T-helper 2 cell treated with Interferon-gamma antibody and Interleukin-4, amounts not matched to agents 5 μg/mL and 100 μg/mL, for 36 hours (primary cell): ENCODE results near the gene IL1R1.
"Not testable (repeated sequence)": the region's sequence is repeated elsewhere in the genome, so short reads cannot be mapped to it uniquely, and the experiment has no call there.

ENCODE experiments used
- DNase-seq: peaks from one replicate; pipeline ENCODE4 v3.0.0; 2021; ENCODE audit warnings: low spot score
- H3K27ac Mint-ChIP-seq: one replicate; pipeline ENCODE4 v1.8.0; 2021; ENCODE audit warnings: mild to moderate bottlenecking, mixed read lengths
- H3K27me3 Mint-ChIP-seq: one replicate; pipeline ENCODE4 v1.8.0; 2021; ENCODE audit warnings: low read depth, mixed read lengths
- H3K36me3 Mint-ChIP-seq: one replicate; pipeline ENCODE4 v1.8.0; 2021; ENCODE audit warnings: low read depth, mixed read lengths
- H3K4me1 Mint-ChIP-seq: one replicate; pipeline ENCODE4 v1.8.0; 2021; ENCODE audit warnings: low read depth, mixed read lengths
- H3K4me3 Mint-ChIP-seq: one replicate; pipeline ENCODE4 v1.8.0; 2022; ENCODE audit warnings: mild to moderate bottlenecking, moderate library complexity, mixed read lengths
- H3K9me3 Mint-ChIP-seq: one replicate; pipeline ENCODE4 v1.8.0; 2021; ENCODE audit warnings: mixed read lengths

The IL1R1 gene

GRCh38 chr2:102106133-102106556, 36.4 kb upstream of the IL1R1 start:
- no peak overlapping the region for H3K4me3 Mint-ChIP-seq
- no peaks in the 10 kb centered on the region for H3K36me3 Mint-ChIP-seq
- no peak for DNase-seq
- H3K27ac Mint-ChIP-seq = no peak overlapping the region
- H3K4me1 Mint-ChIP-seq = peaks cover 8% of the 10 kb centered on the region
- H3K27me3 Mint-ChIP-seq = peaks cover 54% of the 10 kb centered on the region
- peaks cover 4% of the 10 kb centered on the region for H3K9me3 Mint-ChIP-seq

GRCh38 chr2:102106813-102107740, 35.5 kb upstream of the IL1R1 start:
- not testable (repeated sequence) for DNase-seq, H3K36me3 Mint-ChIP-seq, H3K4me1 Mint-ChIP-seq, H3K9me3 Mint-ChIP-seq, H3K27ac Mint-ChIP-seq, H3K4me3 Mint-ChIP-seq
- peaks cover 52% of the 10 kb centered on the region for H3K27me3 Mint-ChIP-seq

GRCh38 chr2:102107741-102108070, 34.8 kb upstream of the IL1R1 start:
- Mint-ChIP-seq H3K9me3 (peaks cover 1% of the 10 kb centered on the region), H3K27me3 (peaks cover 49% of the 10 kb centered on the region), H3K27ac (no peak overlapping the region), H3K36me3 (no peaks in the 10 kb centered on the region), H3K4me3 (no peak overlapping the region), H3K4me1 (peaks cover 8% of the 10 kb centered on the region)
- no peak for DNase-seq

- H3K4me1 Mint-ChIP-seq = peaks cover 8% of the 10 kb centered on the region
- no peaks in the 10 kb centered on the region for H3K36me3 Mint-ChIP-seq
- H3K27ac Mint-ChIP-seq = no peak overlapping the region
- peaks cover 41% of the 10 kb centered on the region for H3K27me3 Mint-ChIP-seq
- no peak for DNase-seq
- no peak overlapping the region for H3K4me3 Mint-ChIP-seq
- H3K9me3 Mint-ChIP-seq = no peaks in the 10 kb centered on the region
These were observed 33.5 kb upstream of the IL1R1 start for GRCh38 chr2:102109016-102109415.

- Mint-ChIP-seq H3K4me3 (no peak overlapping the region), H3K27ac (no peak overlapping the region), H3K9me3 (no peaks in the 10 kb centered on the region), H3K4me1 (peaks cover 7% of the 10 kb centered on the region), H3K27me3 (peaks cover 39% of the 10 kb centered on the region), H3K36me3 (no peaks in the 10 kb centered on the region)
- no peak for DNase-seq
These were observed 32.4 kb upstream of the IL1R1 start for GRCh38 chr2:102110171-102110570.

GRCh38 chr2:102110596-102111334, 31.8 kb upstream of the IL1R1 start:
- peaks cover 40% of the 10 kb centered on the region for H3K27me3 Mint-ChIP-seq
- no peaks in the 10 kb centered on the region for H3K36me3 Mint-ChIP-seq
- no peak overlapping the region for H3K27ac Mint-ChIP-seq
- no peak for DNase-seq
- peaks cover 7% of the 10 kb centered on the region for H3K4me1 Mint-ChIP-seq
- no peaks in the 10 kb centered on the region for H3K9me3 Mint-ChIP-seq
- no peak overlapping the region for H3K4me3 Mint-ChIP-seq

- DNase-seq = no peak
- peaks cover 7% of the 10 kb centered on the region for H3K4me1 Mint-ChIP-seq
- no peaks in the 10 kb centered on the region for H3K36me3 Mint-ChIP-seq
- H3K27me3 Mint-ChIP-seq = peaks cover 44% of the 10 kb centered on the region
- no peak overlapping the region for H3K27ac Mint-ChIP-seq
- H3K4me3 Mint-ChIP-seq = no peak overlapping the region
- H3K9me3 Mint-ChIP-seq = no peaks in the 10 kb centered on the region
These were observed 30.7 kb upstream of the IL1R1 start for GRCh38 chr2:102111823-102112222.

- Mint-ChIP-seq H3K4me3 (no peak overlapping the region), H3K27ac (no peak overlapping the region), H3K27me3 (peaks cover 44% of the 10 kb centered on the region), H3K36me3 (no peaks in the 10 kb centered on the region), H3K9me3 (no peaks in the 10 kb centered on the region), H3K4me1 (peaks cover 7% of the 10 kb centered on the region)
- no peak for DNase-seq
These were observed 30.3 kb upstream of the IL1R1 start for GRCh38 chr2:102112271-102112670.

- Mint-ChIP-seq H3K4me3 (no peak overlapping the region), H3K27me3 (peaks cover 41% of the 10 kb centered on the region), H3K36me3 (no peaks in the 10 kb centered on the region), H3K4me1 (peaks cover 7% of the 10 kb centered on the region), H3K27ac (no peak overlapping the region), H3K9me3 (no peaks in the 10 kb centered on the region)
- no peak for DNase-seq
These were observed 29.6 kb upstream of the IL1R1 start for GRCh38 chr2:102112692-102113665.

- Mint-ChIP-seq H3K4me1 (peaks cover 7% of the 10 kb centered on the region), H3K9me3 (no peaks in the 10 kb centered on the region), H3K36me3 (no peaks in the 10 kb centered on the region), H3K27me3 (peaks cover 38% of the 10 kb centered on the region), H3K27ac (no peak overlapping the region), H3K4me3 (no peak overlapping the region)
- DNase-seq = peak; percentile 55
These were observed 28.2 kb upstream of the IL1R1 start for GRCh38 chr2:102114290-102114721.

- Mint-ChIP-seq H3K36me3 (no peaks in the 10 kb centered on the region), H3K27ac (no peak overlapping the region), H3K9me3 (no peaks in the 10 kb centered on the region), H3K4me1 (peaks cover 7% of the 10 kb centered on the region), H3K27me3 (peaks cover 40% of the 10 kb centered on the region), H3K4me3 (no peak overlapping the region)
- DNase-seq = no peak
These were observed 27.6 kb upstream of the IL1R1 start for GRCh38 chr2:102114851-102115497.

GRCh38 chr2:102116630-102117471, 25.7 kb upstream of the IL1R1 start:
- no peak for DNase-seq
- H3K27ac Mint-ChIP-seq = no peak overlapping the region
- H3K4me1 Mint-ChIP-seq = peaks cover 7% of the 10 kb centered on the region
- no peaks in the 10 kb centered on the region for H3K36me3 Mint-ChIP-seq
- H3K27me3 Mint-ChIP-seq = peaks cover 41% of the 10 kb centered on the region
- no peaks in the 10 kb centered on the region for H3K9me3 Mint-ChIP-seq
- no peak overlapping the region for H3K4me3 Mint-ChIP-seq
